ENCODE results near the gene GDF10. TPM values are rescaled to one million over a fixed set of nuclear protein-coding genes. Genes with fewer than 3 reads are reported as not detected.

The GDF10 gene
- total RNA-seq, 1 donor from 2014 or later: not detected

DNA sequence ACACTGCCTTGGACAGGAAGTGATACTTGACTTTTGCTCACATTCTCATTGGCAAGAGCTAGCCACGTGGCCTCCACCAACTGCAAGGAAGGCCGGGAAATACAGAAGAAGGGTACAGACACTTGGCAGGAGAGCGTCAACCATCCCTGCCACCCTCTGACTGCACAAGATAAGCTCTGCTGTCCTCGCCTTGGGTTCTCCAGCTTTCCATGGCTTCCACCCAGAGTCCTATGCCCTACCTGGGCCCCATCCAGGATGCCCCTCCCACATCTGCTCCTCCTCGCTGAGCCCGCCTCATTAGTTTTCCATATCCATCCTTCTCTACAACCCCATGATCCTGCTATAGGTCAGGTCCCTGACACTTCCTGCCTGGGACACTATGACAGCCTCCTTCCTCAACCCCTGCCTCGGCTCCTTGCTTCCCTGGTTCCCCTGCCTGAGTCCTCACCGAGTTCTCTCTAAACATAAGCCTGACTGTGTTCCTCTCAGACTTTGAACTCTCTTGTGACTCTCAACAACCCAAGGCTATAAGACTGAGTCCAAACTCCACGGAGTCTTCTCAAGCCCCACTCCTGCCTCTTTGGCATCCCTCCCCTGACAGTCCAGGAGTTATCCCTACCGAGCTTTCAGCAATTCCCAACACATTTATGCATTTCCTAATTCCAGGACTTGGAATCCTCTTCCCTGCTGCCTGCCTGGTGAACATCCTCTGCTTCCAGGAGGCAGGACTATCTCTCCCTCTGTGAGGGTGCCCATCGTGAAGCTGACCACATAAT is 23.2 kb upstream of the GDF10 start:
- Histone ChIP-seq H3K4me3 (ENCODE audit: low read depth, low read length) (no peak overlapping the region), H3K36me3 (ENCODE audit: control insufficient read depth, insufficient read depth, low read length) (no peaks in the 10 kb centered on the region), H3K27me3 (ENCODE audit: control insufficient read depth, insufficient read depth, low read length) (no peaks in the 10 kb centered on the region)
- DNase-seq (ENCODE audit: low read depth) (no peak), FAIRE-seq (no peak)
- TF ChIP-seq, protein P1, sequence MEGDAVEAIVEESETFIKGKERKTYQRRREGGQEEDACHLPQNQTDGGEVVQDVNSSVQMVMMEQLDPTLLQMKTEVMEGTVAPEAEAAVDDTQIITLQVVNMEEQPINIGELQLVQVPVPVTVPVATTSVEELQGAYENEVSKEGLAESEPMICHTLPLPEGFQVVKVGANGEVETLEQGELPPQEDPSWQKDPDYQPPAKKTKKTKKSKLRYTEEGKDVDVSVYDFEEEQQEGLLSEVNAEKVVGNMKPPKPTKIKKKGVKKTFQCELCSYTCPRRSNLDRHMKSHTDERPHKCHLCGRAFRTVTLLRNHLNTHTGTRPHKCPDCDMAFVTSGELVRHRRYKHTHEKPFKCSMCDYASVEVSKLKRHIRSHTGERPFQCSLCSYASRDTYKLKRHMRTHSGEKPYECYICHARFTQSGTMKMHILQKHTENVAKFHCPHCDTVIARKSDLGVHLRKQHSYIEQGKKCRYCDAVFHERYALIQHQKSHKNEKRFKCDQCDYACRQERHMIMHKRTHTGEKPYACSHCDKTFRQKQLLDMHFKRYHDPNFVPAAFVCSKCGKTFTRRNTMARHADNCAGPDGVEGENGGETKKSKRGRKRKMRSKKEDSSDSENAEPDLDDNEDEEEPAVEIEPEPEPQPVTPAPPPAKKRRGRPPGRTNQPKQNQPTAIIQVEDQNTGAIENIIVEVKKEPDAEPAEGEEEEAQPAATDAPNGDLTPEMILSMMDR (IDR thresholded peaks at IDR 0.05; ENCODE audit: insufficient read depth, low read length, severe bottlenecking): no peak

DNA sequence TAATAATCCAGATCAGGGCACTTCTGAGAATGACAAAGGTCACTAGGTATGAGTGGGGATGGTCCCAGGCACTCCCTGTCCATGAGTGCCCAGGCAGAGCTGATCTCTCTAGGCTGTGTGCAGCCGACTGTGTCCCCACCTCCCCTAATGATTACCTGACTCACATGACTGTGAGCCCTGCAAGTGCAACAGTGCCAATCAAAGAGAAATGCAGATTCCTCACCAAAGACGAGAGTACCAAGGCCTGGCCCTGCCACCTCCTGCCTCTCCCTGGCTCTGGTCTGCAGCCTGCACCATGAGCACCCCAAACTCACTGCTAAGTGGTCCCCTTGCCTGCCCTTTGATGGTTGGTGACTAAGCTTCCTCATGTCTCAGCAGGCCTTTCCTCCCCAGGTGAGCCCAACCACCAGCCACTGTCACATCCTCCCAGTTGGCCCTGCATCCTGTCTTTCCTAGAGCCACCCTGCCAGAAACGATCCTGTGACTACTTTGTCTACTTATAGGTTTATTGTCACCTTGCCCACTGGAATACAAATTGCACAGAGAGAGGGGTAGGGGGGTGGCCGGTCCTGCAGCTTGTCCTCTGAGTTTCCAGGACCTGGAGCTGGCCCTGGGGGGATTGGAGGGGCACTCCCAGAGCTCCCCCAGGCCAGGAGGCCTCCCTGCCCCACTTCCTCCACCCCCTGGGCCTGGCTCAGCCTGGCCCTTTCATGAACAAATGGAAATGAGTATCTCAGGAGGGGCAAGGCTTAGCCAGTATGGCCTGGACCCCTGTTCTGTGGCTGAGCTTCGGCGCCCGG is 22.4 kb upstream of the GDF10 start:
- Histone ChIP-seq H3K4me3 (ENCODE audit: low read depth, low read length) (no peak overlapping the region), H3K27me3 (ENCODE audit: control insufficient read depth, insufficient read depth, low read length) (no peaks in the 10 kb centered on the region), H3K36me3 (ENCODE audit: control insufficient read depth, insufficient read depth, low read length) (no peaks in the 10 kb centered on the region)
- TF ChIP-seq, protein P1 (IDR thresholded peaks at IDR 0.05; ENCODE audit: insufficient read depth, low read length, severe bottlenecking): no peak
- FAIRE-seq (no peak), DNase-seq (ENCODE audit: low read depth) (peak; percentile 66)

DNA sequence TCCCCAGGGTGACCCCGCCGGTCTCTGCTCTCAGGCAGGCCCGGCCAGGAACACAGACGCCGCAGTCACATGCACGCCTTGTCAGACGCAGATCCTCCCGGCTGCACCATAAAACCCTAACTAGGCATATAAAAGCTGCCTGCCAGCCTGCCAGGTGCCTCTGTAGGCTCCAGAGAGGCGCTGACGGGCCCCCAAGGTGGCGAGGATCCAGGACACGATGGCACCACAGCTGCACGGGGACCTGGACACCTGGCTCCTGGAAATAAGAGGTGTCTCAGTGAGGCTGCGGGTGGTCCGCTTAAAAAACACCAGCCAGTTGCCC is 21.9 kb upstream of the GDF10 start:
- TF ChIP-seq, protein P1 (IDR thresholded peaks at IDR 0.05; ENCODE audit: insufficient read depth, low read length, severe bottlenecking): no peak
- FAIRE-seq (no peak), DNase-seq (ENCODE audit: low read depth) (no peak)
- Histone ChIP-seq H3K27me3 (ENCODE audit: control insufficient read depth, insufficient read depth, low read length) (no peaks in the 10 kb centered on the region), H3K36me3 (ENCODE audit: control insufficient read depth, insufficient read depth, low read length) (no peaks in the 10 kb centered on the region), H3K4me3 (ENCODE audit: low read depth, low read length) (no peak overlapping the region)

DNA sequence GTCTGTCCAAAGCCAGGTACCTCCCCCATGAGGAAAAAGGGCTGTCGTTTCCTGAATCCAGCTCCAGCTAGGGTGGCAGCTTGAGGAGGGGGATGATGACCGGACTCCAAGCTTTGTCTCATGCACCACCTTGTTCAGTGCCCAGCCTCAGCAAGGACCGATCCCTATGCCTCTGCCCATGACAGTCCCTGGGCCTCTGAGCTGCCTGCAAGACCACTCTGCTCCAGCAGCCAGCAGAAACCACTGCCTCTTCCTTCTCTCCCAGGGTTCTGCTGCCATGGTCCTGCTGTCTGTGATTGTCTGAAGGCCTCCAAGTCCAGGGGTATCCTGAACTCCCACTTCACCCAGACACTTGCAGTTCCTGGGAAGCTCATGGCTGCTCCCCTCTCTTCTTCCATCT is 21.3 kb upstream of the GDF10 start:
- FAIRE-seq (no peak), DNase-seq (ENCODE audit: low read depth) (no peak)
- TF ChIP-seq, protein P1 (IDR thresholded peaks at IDR 0.05; ENCODE audit: insufficient read depth, low read length, severe bottlenecking): no peak

DNA sequence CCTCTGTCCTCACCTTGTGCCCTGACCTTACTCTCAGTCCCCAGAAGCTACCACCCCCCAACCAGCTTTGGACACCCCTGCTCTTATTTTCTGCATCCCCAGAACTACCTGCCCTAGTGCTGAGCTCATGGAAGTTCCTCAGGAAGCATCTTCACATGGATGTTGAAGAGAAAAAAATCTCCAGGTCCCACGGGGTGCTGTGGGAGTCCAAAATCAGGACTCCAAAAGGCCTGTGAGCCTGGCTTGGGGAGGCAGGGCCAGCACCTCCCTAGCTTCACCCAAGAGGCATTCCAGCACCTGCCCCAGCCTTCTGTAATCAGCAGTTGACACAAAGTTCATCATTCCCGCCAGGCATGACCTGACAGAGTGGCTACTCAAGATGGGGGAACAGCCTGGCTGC is 20.7 kb upstream of the GDF10 start:
- DNase-seq (ENCODE audit: low read depth) (no peak), FAIRE-seq (no peak)
- Histone ChIP-seq H3K27me3 (ENCODE audit: control insufficient read depth, insufficient read depth, low read length) (no peaks in the 10 kb centered on the region), H3K36me3 (ENCODE audit: control insufficient read depth, insufficient read depth, low read length) (no peaks in the 10 kb centered on the region), H3K4me3 (ENCODE audit: low read depth, low read length) (no peak overlapping the region)
- TF ChIP-seq, protein P1 (IDR thresholded peaks at IDR 0.05; ENCODE audit: insufficient read depth, low read length, severe bottlenecking): no peak

More for the DNA sequence above, 21.3 kb upstream of the GDF10 start:
- Histone ChIP-seq H3K4me3 (ENCODE audit: low read depth, low read length) (no peak overlapping the region), H3K27me3 (ENCODE audit: control insufficient read depth, insufficient read depth, low read length) (no peaks in the 10 kb centered on the region), H3K36me3 (ENCODE audit: control insufficient read depth, insufficient read depth, low read length) (no peaks in the 10 kb centered on the region)
